A204.1 (cell line): ENCODE results near the gene DGAT2.
A peak's percentile ranks its signal among the peaks of the same experiment; 100 is the strongest.

Source experiments
- FAIRE-seq: peaks from 2 replicates; lab custom pipeline; 2012; peaks lifted over from hg19 to GRCh38; lab: Jason Lieb, UNC

The DGAT2 gene

DNA sequence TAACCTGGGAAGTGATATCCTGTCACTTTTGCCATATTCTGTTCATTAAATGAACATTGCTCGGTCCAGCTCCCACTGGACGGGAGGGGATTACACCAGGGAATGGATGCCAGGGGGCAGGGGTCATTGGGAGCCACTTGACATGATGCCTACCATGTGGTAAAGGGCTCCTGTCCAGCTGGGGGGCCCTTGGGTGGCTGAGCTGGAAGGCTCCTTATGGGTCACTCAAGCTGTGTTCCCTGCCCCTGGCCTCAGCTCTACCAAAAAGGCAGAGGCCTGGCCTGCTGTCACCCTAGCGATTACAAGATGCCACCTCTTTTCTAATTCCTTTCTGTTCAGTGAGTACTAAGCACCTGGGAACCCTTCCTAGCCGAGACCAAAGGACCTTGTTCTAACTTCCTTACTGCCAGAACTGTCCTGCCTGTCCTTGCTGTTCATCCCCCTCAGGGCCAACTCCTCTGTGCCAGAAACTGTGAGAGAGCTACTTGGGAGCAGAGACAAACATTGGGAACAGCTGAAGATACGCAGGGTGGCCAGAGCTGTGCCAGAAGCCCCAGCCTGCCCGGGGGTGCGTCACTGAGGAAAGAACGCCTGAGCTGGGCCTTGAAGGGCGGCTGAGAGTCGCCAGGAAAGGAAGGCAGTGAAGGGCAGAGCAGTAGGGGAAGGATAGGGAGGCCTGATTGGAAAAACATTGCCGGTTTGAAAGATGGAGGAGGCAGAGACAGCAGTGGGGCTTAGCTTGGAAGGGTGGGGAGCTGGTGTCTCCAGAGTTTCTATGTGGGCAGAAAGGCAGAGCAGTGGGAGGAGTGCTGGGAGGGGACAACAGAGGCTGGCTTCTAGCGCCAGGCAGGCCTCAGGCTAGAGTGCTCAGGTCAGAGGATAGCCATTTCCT is 33.7 kb downstream of the DGAT2 start:
- FAIRE-seq = no peak

DNA sequence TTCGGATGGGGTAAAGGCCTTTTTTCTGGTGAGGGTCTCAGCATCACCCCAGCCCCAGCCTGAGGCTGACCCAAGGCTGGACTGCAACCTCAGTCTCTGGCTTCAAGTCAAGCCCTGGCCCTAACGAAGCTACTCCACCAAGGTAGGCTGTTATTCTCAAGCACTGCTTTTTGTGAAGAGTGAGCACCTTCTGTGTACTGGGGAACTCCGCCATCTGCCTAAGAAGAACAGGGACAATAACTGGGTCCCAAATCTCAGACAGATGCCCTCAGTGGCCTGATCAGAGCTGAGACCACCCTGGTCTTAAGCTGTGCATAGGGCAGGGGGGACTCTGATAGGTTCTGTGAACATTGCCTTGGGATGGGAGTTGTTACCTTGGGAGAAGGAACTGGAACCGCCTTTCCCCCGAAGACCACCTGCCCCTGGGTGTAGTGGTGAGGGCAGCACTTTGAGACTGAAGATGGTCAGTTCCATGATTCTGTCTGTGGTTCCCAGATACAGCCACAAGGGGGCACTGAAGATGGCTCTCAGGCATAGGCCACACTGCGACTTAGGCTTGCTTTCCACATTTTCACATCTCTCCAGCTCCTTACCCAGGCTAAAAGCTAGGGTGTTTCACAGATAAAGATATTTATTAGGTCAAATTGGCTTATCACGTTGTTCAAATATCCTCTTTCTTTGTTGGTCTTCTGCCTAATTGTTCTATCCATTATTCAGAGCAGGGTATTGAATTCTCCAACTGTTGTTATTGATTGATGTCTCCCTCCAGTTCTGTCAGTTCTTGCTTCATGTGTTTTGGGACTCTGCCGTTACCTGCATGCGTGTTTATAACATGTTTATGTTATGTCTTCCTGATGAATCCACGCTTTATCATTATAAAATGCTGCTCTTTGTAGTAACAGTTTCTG is 34.6 kb downstream of the DGAT2 start:
- peak; percentile 71 for FAIRE-seq

GRCh38 chr11:75809111-75809510 is 40.5 kb downstream of the DGAT2 start:
- no peak for FAIRE-seq

DNA sequence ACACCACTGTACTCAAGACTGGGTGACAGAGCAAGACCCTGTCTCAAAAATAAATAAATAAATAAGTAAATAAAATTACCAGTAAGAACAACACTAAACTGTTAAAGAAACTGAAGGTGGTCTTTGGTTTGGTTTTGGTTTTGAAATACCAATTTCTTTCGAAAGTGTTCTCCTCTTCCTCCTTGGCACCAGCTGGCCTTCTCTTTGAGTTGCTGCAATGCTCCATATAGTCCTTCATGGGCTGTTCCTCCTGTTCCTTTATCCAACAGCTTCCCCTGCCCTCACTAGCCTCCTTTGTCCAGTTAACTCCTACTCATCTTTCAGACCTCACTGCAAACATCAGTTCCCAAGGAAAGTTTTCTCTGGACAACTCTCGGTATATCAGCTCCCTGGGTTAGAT is 41.4 kb downstream of the DGAT2 start:
- no peak for FAIRE-seq

GRCh38 chr11:75810637-75811390 is 42.2 kb downstream of the DGAT2 start:
- no peak for FAIRE-seq

GRCh38 chr11:75811485-75811884 is 42.9 kb downstream of the DGAT2 start:
- no peak for FAIRE-seq

DNA sequence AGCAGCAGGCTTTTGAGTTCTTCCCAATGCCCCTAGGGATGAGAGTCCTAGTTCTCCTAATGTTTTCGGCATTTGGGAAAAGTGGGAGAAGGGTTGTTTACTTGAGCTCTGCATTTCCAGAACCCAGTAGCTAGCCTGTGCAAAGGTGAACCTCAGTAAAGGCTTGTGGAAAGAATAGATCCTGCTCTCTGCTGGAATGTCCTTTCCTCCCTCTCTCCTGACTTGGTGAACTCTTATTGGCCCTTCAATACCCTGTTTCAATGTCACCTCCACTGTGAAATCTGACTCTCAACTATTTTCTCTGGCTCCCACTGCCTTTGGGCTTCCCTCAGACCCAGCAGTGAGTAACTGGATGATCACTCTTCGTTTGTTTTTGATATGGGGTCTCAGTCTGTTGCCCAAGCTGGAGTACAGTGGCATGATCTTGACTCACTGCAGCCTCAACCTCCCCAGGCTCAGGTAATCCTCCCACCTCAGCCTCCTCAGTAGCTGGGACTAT is 44.0 kb downstream of the DGAT2 start:
- no peak for FAIRE-seq

GRCh38 chr11:75813124-75813523 is 44.5 kb downstream of the DGAT2 start:
- no peak for FAIRE-seq

DNA sequence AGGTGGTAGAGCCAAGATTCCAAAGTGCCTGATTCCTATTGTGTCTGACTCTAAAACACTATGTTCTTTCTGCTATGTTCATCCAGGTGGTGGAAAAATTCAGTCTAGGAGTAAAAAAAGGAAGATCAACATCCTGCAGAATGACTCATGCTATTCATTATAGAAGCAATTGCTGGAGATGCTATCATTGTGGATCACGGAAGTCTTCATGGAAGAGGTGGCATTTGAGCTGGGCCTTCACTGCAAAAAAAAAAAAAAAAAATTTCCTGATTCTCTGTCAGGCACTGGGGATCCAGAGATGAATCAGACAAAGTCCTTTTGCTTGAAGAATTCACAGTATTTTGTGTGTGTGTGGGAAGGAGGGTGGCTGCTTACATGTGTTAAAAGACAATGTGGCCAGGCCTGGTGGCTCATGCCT is 45.1 kb downstream of the DGAT2 start:
- no peak for FAIRE-seq

GRCh38 chr11:75814363-75814676 is 45.7 kb downstream of the DGAT2 start:
- FAIRE-seq = no peak

- FAIRE-seq = peak; percentile 97
Observed at GRCh38 chr11:75814677-75815344, 46.2 kb downstream of the DGAT2 start, which contains the start of gene UVRAG. TSS of gene UVRAG (plus strand) at chr11:75815210. CDS start at chr11:75815408, 198 bp downstream.

DNA sequence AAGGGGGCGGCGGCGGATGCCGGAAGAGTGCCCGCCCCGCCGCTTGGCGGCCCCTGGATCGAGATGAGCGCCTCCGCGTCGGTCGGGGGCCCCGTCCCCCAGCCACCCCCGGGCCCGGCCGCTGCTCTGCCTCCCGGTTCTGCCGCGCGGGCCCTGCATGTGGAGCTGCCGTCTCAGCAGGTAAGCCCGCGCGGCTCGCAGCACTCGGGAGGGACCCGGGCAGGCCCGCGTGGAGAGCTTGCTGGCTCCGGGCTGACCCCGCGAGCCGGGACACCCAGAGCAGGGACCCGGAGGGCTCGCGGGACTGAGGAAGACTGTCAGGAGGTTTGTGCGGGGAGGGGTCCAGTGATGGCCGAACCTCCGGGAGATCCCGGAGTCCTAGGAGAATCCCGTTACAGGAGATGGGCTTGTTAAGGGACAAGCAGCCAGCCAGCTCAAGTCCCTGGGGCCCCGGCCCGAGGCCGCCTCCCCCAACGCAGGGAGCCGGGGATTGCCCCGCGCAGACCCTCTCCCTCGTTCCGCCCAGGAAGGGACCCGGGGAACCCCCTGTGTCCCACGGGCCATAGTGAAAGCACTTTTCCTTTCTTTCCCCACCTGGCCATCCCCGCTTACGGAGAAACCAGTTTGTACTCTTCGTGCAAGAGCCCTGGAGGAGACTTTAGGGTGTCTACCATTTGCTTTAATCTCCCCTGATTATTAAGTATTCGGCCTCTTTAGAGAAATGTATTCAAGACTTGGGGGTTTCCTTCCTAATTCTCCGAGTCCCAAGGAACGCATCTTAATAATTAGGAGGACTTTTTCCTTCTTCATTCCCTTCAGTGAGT is 47.0 kb downstream of the DGAT2 start:
- FAIRE-seq = no peak

GRCh38 chr11:75816561-75817239 is 48.1 kb downstream of the DGAT2 start:
- no peak for FAIRE-seq

DNA sequence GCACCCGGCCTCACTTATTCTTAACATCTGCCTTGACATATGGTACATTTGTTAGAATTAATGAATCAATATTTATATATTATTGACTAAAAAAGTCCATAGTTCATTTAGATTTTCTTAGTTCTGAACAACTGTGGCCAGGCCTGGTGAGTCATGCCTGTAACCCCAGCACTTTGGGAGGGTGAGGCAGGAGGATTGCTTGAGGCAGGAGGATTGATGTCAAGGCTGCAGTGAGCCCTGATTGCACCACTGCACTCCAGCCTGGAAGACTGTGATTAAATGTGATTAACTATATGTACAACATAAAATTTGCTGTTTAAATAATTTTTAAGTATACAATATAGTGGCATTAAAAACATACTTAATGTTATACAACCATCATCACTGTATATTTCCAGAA is 52.1 kb downstream of the DGAT2 start:
- FAIRE-seq = no peak

GRCh38 chr11:75821202-75821601 is 52.6 kb downstream of the DGAT2 start:
- FAIRE-seq = no peak

DNA sequence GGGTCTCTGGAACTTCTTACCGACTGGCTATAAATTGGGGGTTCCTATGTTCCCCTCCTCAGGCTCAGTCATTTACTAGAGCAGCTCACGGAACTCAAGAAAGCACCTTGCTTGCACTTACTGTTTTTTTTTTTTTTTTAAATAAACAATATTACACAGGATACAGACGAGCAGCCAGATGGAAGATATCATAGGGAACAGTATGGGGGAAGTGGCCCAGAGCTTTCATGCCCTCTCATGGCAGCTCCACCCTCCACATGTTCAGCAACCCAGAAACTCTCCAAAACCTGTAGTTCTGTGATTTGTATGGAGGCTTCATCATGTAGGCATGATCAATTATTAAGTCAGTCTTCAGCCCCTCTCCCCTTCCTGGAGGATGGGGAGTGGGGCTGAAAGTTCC is 54.0 kb downstream of the DGAT2 start:
- FAIRE-seq = no peak

DNA sequence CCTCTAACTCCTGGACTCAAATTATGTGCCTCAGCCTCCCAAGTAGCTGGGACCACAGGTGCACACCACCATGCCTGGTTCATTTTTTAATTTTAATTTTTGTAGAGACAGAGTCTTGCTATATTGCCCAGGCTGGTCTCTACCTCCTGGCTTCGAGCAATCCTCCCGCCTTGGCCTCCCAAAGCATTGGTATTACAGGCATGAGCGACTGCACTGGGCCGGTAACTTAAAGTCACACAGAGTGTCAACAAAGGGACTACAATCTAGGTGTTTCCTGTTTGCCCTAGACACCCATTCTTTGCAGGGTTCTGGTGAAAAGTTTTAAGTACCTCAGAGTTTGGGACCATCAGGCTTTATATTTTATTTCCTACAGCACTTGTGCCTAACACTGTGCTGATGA is 54.8 kb downstream of the DGAT2 start:
- no peak for FAIRE-seq

DNA sequence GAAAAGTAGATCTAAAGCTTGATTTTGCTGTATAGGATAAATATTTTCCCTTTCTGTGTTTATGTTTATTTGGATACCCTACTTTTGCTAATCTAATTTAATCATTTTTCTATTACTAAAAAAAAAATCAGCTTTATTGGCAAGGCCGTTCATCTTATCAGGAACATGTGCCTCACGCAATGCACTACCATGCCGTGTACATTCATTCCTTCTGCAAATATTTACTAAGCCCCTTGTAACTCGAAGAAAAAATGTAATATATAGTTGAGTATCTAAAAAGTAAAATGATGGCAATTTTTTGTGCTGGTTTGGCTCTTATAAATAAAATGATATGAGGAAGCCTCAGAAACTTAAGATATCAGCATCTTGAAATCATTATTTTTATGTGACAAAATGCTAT is 55.4 kb downstream of the DGAT2 start:
- FAIRE-seq = no peak

- FAIRE-seq = no peak
Observed at GRCh38 chr11:75826461-75827230, 58.1 kb downstream of the DGAT2 start.
